IPS-20b (cell line): ENCODE measurements around the gene TUBGCP6.
A peak's percentile ranks its signal among the peaks of the same experiment; 100 is the strongest.
"Not testable (repeated sequence)": the region's sequence is repeated elsewhere in the genome, so short reads cannot be mapped to it uniquely, and the experiment has no call there.

Source experiments
- H3K27ac ChIP-seq: one replicate; pipeline ENCODE4 v1.5.1; 2013; ENCODE audit warnings: low read length
- H3K27me3 ChIP-seq: 2 replicates; pipeline ENCODE4 v1.6.1; 2013; ENCODE audit warnings: mild to moderate bottlenecking, low read length, inconsistent platforms; ENCODE audit not compliant: insufficient read depth
- H3K36me3 ChIP-seq: 2 replicates; pipeline ENCODE4 v1.6.1; 2013; ENCODE audit warnings: low read depth, mild to moderate bottlenecking, inconsistent platforms, low read length, moderate library complexity; ENCODE audit not compliant: insufficient read depth
- H3K4me1 ChIP-seq: 2 replicates; pipeline ENCODE4 v1.6.1; 2013; ENCODE audit warnings: mild to moderate bottlenecking, control low read depth, inconsistent platforms, low read length, moderate library complexity; ENCODE audit not compliant: insufficient read depth
- H3K4me3 ChIP-seq: 2 replicates; pipeline ENCODE4 v1.5.1; 2013; ENCODE audit warnings: mild to moderate bottlenecking, low read length, inconsistent platforms
- H3K9ac ChIP-seq: 2 replicates; pipeline ENCODE4 v1.6.1; 2013; ENCODE audit warnings: low read depth, mild to moderate bottlenecking, inconsistent platforms, low read length, moderate library complexity
- H3K9me3 ChIP-seq: 2 replicates; pipeline ENCODE4 v1.6.1; 2013; ENCODE audit warnings: mild to moderate bottlenecking, low read depth, low read length, inconsistent platforms; ENCODE audit not compliant: insufficient read depth

The TUBGCP6 gene

GRCh38 chr22:50208939-50209892 is 35.6 kb downstream of the TUBGCP6 start:
- Histone ChIP-seq H3K9me3 (peaks cover 6% of the 10 kb centered on the region; the same call in 1 of the 2 replicates), H3K36me3 (peaks cover 42% of the 10 kb centered on the region), H3K27ac (no peak overlapping the region), H3K27me3 (no peaks in the 10 kb centered on the region), H3K4me1 (no peaks in the 10 kb centered on the region), H3K9ac (no peak overlapping the region), H3K4me3 (no peak overlapping the region)

DNA sequence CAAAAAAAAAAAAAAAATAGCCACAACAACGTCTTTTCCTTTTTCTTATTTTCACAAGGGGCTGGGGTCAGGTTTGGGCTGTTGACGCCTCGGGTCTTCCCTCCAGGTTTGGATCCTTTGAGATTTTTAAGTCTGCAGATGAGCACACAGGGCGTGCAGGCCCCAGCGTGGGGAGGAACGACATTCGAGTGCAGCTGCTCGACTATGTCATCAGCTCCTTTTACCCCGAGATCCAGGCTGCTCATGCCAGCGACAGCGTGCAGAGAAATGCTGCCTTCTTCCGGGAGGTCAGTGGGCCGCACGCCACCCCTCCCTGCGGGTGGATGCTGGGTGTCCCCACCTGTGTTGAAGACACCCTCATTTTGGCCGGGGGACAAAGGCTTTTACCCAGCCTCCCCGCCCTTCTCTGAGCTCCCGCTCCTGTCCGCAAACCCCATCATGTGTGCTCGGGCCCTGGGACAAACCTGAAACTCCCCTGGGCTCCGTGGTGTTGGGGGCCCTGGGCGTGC is 36.3 kb downstream of the TUBGCP6 start:
- no peak overlapping the region for H3K4me3 ChIP-seq
- no peaks in the 10 kb centered on the region for H3K27me3 ChIP-seq
- no peaks in the 10 kb centered on the region for H3K4me1 ChIP-seq
- peaks cover 44% of the 10 kb centered on the region for H3K36me3 ChIP-seq
- no peak overlapping the region for H3K9ac ChIP-seq
- no peak overlapping the region for H3K27ac ChIP-seq
- peaks cover 6% of the 10 kb centered on the region; the same call in 1 of the 2 replicates for H3K9me3 ChIP-seq

DNA sequence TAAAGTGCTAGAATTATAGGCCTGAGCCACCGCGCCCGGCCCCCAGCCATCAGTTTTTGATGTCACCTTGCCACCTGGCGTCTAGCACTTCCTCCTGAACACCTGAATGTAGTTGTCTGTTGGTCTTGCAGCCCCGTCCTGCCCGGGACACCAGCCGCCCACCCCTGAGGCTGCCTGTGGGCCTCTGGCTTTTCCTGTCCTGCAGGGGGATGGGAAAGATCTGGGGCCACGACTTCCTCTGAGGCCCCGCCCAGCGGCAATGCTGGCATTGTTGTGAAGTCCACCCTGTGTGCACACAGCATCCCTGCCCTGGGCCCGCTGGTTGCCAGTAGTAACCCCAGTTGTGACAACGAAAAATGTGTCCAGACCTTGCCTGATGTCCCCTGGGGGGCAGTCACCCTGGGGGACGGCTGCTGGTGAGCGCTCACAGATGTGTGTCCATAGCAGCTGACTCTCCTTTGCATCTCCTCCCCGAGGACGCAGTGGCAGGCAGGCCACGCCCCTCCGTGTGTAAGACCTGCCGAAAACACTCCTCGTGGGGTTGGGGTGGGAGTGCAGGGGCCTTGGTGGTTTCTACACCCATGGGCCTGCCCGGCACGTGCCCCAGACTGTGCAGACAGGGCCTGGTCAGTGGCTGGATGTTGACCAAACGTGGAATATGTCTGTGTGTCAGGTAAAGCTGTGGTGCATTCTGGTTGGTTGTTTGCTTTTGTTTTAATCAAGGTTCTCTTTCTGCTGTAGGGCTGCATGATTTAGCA is 37.3 kb downstream of the TUBGCP6 start:
- Histone ChIP-seq H3K4me3 (no peak overlapping the region), H3K9ac (no peak overlapping the region), H3K27ac (no peak overlapping the region), H3K4me1 (no peaks in the 10 kb centered on the region), H3K36me3 (peaks cover 43% of the 10 kb centered on the region), H3K27me3 (no peaks in the 10 kb centered on the region), H3K9me3 (peaks cover 6% of the 10 kb centered on the region; the same call in 1 of the 2 replicates)

DNA sequence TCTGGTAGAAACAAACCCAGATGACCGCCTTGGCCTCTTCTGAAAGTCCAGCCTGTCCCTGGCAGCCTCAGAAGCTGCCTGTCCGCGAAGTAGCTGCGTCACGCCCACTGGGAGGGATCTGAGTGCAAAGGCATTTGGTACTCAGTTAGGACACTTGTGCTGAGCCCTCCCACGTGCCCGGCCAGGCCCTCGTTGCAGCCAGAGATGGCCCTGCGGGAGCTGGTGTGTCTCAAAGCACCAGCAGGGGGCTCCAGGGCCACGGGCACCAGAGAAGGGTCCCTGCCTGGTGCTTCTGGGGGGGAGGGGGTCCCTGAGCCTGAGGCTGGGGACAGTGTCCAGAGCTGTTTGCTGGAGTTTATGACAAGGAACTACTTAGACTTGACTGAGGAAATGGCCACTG is 38.2 kb downstream of the TUBGCP6 start:
- H3K27me3 ChIP-seq, result peaks cover 6% of the 10 kb centered on the region; the same call in 1 of the 2 replicates
- no peaks in the 10 kb centered on the region for H3K9me3 ChIP-seq

DNA sequence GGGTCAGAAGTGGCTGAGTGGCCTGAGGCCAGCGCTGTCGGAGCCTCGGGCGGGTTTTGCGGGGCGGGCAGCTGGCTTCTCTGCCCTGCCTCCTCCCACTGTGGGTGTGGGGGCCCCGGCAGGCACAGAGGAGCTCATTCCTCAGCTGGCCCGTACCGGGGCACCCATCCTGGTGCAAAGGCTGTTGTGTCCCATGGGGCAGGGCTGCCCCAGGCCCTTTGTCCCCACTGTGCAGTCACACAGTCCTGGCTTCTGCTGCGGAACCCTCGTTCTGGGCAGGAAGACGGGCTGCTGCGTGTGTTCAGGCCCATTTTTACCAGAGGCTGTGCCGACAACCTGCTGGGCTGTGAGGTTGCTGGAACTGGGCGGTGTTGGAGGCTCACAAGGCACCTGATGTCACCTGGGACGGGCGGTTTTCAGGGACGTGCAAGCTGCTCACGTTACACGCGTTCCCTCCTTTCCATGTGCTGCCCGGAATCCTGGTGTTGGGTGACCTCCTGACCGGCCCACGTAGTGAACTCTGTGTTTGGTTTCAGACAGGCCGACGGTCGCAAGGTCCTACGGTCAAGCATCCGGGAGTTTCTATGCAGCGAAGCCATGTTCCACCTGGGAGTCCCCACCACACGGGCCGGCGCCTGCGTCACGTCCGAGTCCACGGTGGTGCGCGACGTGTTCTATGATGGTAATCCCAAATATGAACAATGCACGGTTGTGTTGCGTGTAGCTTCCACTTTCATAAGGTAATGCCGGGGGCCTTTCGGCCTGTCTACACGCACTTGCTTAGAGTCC is 38.8 kb downstream of the TUBGCP6 start:
- no peak overlapping the region for H3K4me3 ChIP-seq
- H3K9me3 ChIP-seq, result no peaks in the 10 kb centered on the region
- H3K36me3 ChIP-seq, result peaks cover 29% of the 10 kb centered on the region
- no peak overlapping the region for H3K27ac ChIP-seq
- no peaks in the 10 kb centered on the region for H3K4me1 ChIP-seq
- H3K27me3 ChIP-seq, result peaks cover 7% of the 10 kb centered on the region; the same call in 1 of the 2 replicates
- H3K9ac ChIP-seq, result no peak overlapping the region

More for the DNA sequence above, 38.2 kb downstream of the TUBGCP6 start:
- Histone ChIP-seq H3K9ac (no peak overlapping the region), H3K36me3 (peaks cover 35% of the 10 kb centered on the region), H3K27ac (no peak overlapping the region), H3K4me3 (no peak overlapping the region), H3K4me1 (no peaks in the 10 kb centered on the region)

- not testable (repeated sequence) for H3K27ac ChIP-seq, H3K4me1 ChIP-seq, H3K27me3 ChIP-seq, H3K4me3 ChIP-seq, H3K9me3 ChIP-seq, H3K9ac ChIP-seq
- H3K36me3 ChIP-seq, result peaks cover 23% of the 10 kb centered on the region; the same call in 1 of the 2 replicates
Measured at GRCh38 chr22:50204998-50205397, 39.8 kb downstream of the TUBGCP6 start.

DNA sequence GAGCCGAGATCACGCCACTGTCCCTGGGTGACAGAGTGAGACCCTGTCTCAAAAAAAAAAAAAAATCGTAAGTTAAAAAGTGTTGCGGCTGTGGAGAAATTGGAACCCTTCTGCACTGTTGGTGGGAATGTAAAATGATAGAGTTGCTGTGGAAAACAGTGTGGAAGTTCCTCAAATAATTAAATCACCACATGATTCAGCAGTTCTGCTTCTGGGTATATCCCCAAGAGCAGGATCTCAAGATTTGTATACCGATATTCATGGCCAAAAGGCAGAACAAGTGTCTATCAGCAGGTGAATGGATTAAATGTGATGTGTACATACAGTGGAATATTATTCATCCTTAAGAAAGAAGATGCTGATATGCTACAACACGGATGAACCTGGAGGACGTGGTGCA is 40.3 kb downstream of the TUBGCP6 start:
- H3K9ac ChIP-seq, result no peak overlapping the region
- no peaks in the 10 kb centered on the region for H3K4me1 ChIP-seq
- H3K4me3 ChIP-seq, result no peak overlapping the region
- no peak overlapping the region for H3K27ac ChIP-seq
- H3K9me3 ChIP-seq, result no peaks in the 10 kb centered on the region
- H3K36me3 ChIP-seq, result peaks cover 23% of the 10 kb centered on the region; the same call in 1 of the 2 replicates
- peaks cover 7% of the 10 kb centered on the region; the same call in 1 of the 2 replicates for H3K27me3 ChIP-seq

- Histone ChIP-seq H3K4me1 (no peaks in the 10 kb centered on the region), H3K36me3 (peaks cover 23% of the 10 kb centered on the region; the same call in 1 of the 2 replicates), H3K27me3 (peaks cover 7% of the 10 kb centered on the region; the same call in 1 of the 2 replicates), H3K4me3 (no peak overlapping the region), H3K9me3 (no peaks in the 10 kb centered on the region), H3K27ac (no peak overlapping the region), H3K9ac (no peak overlapping the region)
Measured at GRCh38 chr22:50203288-50203687, 41.5 kb downstream of the TUBGCP6 start.

GRCh38 chr22:50202130-50202666 is 42.6 kb downstream of the TUBGCP6 start:
- H3K9me3 ChIP-seq, result no peaks in the 10 kb centered on the region
- H3K27me3 ChIP-seq, result peaks cover 7% of the 10 kb centered on the region; the same call in 1 of the 2 replicates
- H3K9ac ChIP-seq, result peak overlapping the region; percentile 59; the same call in 1 of the 2 replicates
- H3K36me3 ChIP-seq, result peaks cover 23% of the 10 kb centered on the region
- H3K27ac ChIP-seq, result no peak overlapping the region
- H3K4me1 ChIP-seq, result no peaks in the 10 kb centered on the region
- peak overlapping the region; percentile 75; the same call in 1 of the 2 replicates for H3K4me3 ChIP-seq

DNA sequence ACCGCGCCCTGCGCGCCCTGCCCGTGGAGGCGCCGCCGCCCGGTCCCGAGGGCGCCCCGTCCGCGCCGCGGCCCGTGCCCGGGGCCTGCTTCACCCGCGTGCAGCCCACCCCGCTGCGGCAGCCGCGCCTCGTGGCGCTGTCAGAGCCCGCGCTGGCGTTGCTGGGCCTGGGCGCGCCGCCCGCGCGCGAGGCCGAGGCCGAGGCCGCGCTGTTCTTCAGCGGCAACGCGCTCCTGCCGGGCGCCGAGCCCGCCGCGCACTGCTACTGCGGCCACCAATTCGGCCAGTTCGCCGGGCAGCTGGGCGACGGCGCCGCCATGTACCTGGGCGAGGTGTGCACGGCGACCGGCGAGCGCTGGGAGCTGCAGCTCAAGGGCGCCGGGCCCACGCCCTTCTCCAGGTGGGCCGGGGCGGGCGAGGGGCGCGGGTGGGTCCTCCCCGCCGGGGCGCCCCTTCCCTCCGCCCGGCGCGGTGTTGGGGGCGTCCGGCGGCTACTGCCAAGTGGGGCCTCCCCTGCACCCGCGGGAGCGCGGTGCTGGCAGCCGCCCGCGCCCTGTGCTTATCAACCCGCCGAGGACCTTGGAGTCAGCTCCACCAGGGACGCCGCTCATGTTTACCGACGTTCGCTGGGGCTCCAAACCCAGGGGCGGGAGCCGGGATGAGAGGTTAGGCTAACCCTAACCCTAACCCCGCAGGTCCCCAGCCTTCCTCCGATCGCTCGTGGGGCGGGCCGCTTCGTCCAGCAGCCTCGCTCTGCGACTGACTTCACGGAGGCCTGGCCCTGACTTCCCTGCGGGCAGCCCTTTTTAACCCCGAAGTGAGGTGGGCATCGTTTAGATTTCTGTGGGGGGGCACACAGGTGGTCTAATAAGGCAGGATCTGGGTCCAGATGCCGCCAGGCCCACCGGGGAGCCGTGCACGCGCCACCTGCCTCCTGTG is 43.4 kb downstream of the TUBGCP6 start:
- H3K36me3 ChIP-seq, result peaks cover 23% of the 10 kb centered on the region
- no peaks in the 10 kb centered on the region for H3K9me3 ChIP-seq

More for the DNA sequence above, 43.4 kb downstream of the TUBGCP6 start:
- Histone ChIP-seq H3K27me3 (peaks cover 7% of the 10 kb centered on the region; the same call in 1 of the 2 replicates), H3K4me1 (no peaks in the 10 kb centered on the region), H3K4me3 (peak overlapping the region; percentile 75), H3K9ac (peak overlapping the region; percentile 59; the same call in 1 of the 2 replicates), H3K27ac (no peak overlapping the region)
